Keratinocyte (primary cell): ENCODE results near the gene TRIP4. TPM values are rescaled to one million over a fixed set of nuclear protein-coding genes. Genes with fewer than 3 reads are reported as not detected.

Experiments
- DNase-seq: peaks from one replicate; pipeline ENCODE4 v3.0.0-alpha.2; 2011; ENCODE audit warnings: low read depth, missing footprints, low spot score
- FAIRE-seq: peaks from 2 replicates; lab custom pipeline; 2011; peaks lifted over from hg19 to GRCh38; lab: Jason Lieb, UNC
- H2AFZ ChIP-seq: 2 replicates; pipeline ENCODE4 v1.6.0; 2012; ENCODE audit warnings: low read length, control low read depth, inconsistent platforms; ENCODE audit not compliant: control insufficient read depth
- H3K27ac ChIP-seq: 2 replicates; pipeline ENCODE4 v1.5.1; 2011; ENCODE audit warnings: low read length; ENCODE audit not compliant: control insufficient read depth, insufficient read depth
- H3K27me3 ChIP-seq: 3 replicates; pipeline ENCODE4 v1.6.0; 2011; ENCODE audit warnings: low read length; ENCODE audit not compliant: control insufficient read depth, insufficient read depth; ENCODE audit errors: extremely low read depth
- H3K36me3 ChIP-seq, 2 experiments: 2 replicates in 1 of 2; 3 replicates in 1 of 2; pipeline ENCODE4 v1.5.1; 2011; ENCODE audit warnings: low read length in 2 of 2, mild to moderate bottlenecking in 1 of 2; ENCODE audit not compliant: control insufficient read depth in 2 of 2, insufficient read depth in 2 of 2; ENCODE audit errors: extremely low read depth in 1 of 2
- H3K4me1 ChIP-seq: 3 replicates; pipeline ENCODE4 v1.5.1; 2011; ENCODE audit warnings: low read length; ENCODE audit not compliant: control insufficient read depth, insufficient read depth; ENCODE audit errors: extremely low read depth
- H3K4me2 ChIP-seq: 3 replicates; pipeline ENCODE4 v1.6.0; 2011; ENCODE audit warnings: low read depth, low read length; ENCODE audit not compliant: control insufficient read depth, insufficient read depth; ENCODE audit errors: extremely low read depth
- H3K4me3 ChIP-seq, 3 experiments: fragments of 200-600 bp in 1 of 3; sonication (generic) in 1 of 3; 2 replicates in 2 of 3; 3 replicates in 1 of 3; pipeline ENCODE4 v1.5.1; 2011 to 2016; ENCODE audit warnings: low read length in 3 of 3, mild to moderate bottlenecking in 3 of 3, control low read depth in 2 of 3, inconsistent platforms in 1 of 3, low read depth in 1 of 3, mixed read lengths in 1 of 3, mixed run types in 1 of 3, moderate library complexity in 1 of 3; ENCODE audit not compliant: control insufficient read depth in 2 of 3, insufficient read depth in 2 of 3; ENCODE audit errors: extremely low read depth in 1 of 3
- H3K79me2 ChIP-seq: 2 replicates; pipeline ENCODE4 v1.6.0; 2012; ENCODE audit warnings: low read length; ENCODE audit not compliant: control insufficient read depth, insufficient read depth
- H3K9ac ChIP-seq: 3 replicates; pipeline ENCODE4 v1.6.0; 2011; ENCODE audit warnings: low read length; ENCODE audit not compliant: control insufficient read depth, insufficient read depth; ENCODE audit errors: extremely low read depth
- H3K9me1 ChIP-seq: 3 replicates; pipeline ENCODE4 v1.6.0; 2011; ENCODE audit warnings: low read length; ENCODE audit not compliant: control insufficient read depth, insufficient read depth; ENCODE audit errors: extremely low read depth
- H3K9me3 ChIP-seq: 2 replicates; pipeline ENCODE4 v1.5.1; 2012; ENCODE audit warnings: low read depth, low read length; ENCODE audit not compliant: control insufficient read depth
- H4K20me1 ChIP-seq: 3 replicates; pipeline ENCODE4 v1.6.0; 2011; ENCODE audit warnings: low read length; ENCODE audit not compliant: control insufficient read depth, insufficient read depth; ENCODE audit errors: extremely low read depth
- CTCF ChIP-seq, 3 experiments: IDR thresholded peaks in 1 of 3; conservative IDR thresholded peaks in 1 of 3; optimal IDR thresholded peaks in 1 of 3; 2 replicates in 2 of 3; 3 replicates in 1 of 3; pipeline versions ENCODE3 to v1.5.1; 2011; ENCODE audit warnings: low read length in 3 of 3, mild to moderate bottlenecking in 3 of 3, moderate library complexity in 2 of 3, control low read depth in 1 of 3, inconsistent platforms in 1 of 3; ENCODE audit not compliant: insufficient read depth in 2 of 3; ENCODE audit errors: extremely low read depth in 1 of 3
- EZH2 ChIP-seq: IDR thresholded peaks from one replicate; pipeline ENCODE4 v1.6.1; 2012; ENCODE audit warnings: inconsistent platforms, mild to moderate bottlenecking, low read length, moderate library complexity
- dilution Hi-C: fragments of 300-500 bp; cut with MboI; formaldehyde crosslinking; loops from one replicate; pipeline ENCODE4 v1.7.0; 2020; ENCODE audit warnings: low sequenced_read_pairs; ENCODE audit not compliant: extremely low pct_ligation_motif_present
- polyA plus RNA-seq, 5 experiments: library from polyadenylated mRNA; depleted of rRNA in 3 of 5; stranded (reverse) in 3 of 5; stranded (forward) in 1 of 5; unstranded in 1 of 5; fragments of >200 nt; gene quantifications; 1 replicate in 1 of 5; 2 replicates in 3 of 5; 3 replicates in 1 of 5; pipeline versions ENCODE4 v1.2.1 to v1.2.3, GENCODE V29; 2011 to 2012; ENCODE audit warnings: missing spikeins in 2 of 5, low read depth in 1 of 5, low replicate concordance in 1 of 5

The TRIP4 gene
- polyA plus RNA-seq, 1 donor (not counting 4 experiments of a cell fraction or from before 2014, with no cell fraction given): 31.5 TPM

- no peak overlapping the region for H2AFZ ChIP-seq
- peaks cover 12 to 21% of the 10 kb centered on the region in 2 experiments for H3K36me3 ChIP-seq
- H3K4me3 ChIP-seq: no peak overlapping the region
- H3K27me3 ChIP-seq: no peaks in the 10 kb centered on the region
- dilution Hi-C loops: no loop called here
- no peak overlapping the region for H3K4me2 ChIP-seq
- no peak overlapping the region for H3K27ac ChIP-seq
- no peak for FAIRE-seq
- TF ChIP-seq CTCF (optimal IDR thresholded peaks at IDR 0.05 in 1 of 3, IDR thresholded peaks at IDR 0.05 in 1 of 3, conservative IDR thresholded peaks at IDR 0.05 in 1 of 3; ENCODE audit: extremely low read depth in 1 of 3, insufficient read depth in 2 of 3, low read length in 3 of 3) (no peak), EZH2 (no peak)
- H3K9me1 ChIP-seq: no peaks in the 10 kb centered on the region
- no peak overlapping the region for H3K9ac ChIP-seq
- no peak for DNase-seq
- H3K9me3 ChIP-seq: no peaks in the 10 kb centered on the region
- H3K79me2 ChIP-seq: peaks cover 57% of the 10 kb centered on the region
- peaks cover 3% of the 10 kb centered on the region for H4K20me1 ChIP-seq
- peaks cover 12% of the 10 kb centered on the region for H3K4me1 ChIP-seq
These were observed 113.2 kb downstream of the TRIP4 start for GRCh38 chr15:64500695-64501395.

- Histone ChIP-seq H3K36me3 (peaks cover 12 to 21% of the 10 kb centered on the region in 2 experiments), H3K9me1 (no peaks in the 10 kb centered on the region), H3K4me1 (peaks cover 12% of the 10 kb centered on the region), H3K79me2 (peaks cover 54% of the 10 kb centered on the region), H3K9me3 (no peaks in the 10 kb centered on the region), H3K4me3 (no peak overlapping the region), H3K27me3 (no peaks in the 10 kb centered on the region), H2AFZ (no peak overlapping the region), H3K4me2 (no peak overlapping the region), H3K9ac (no peak overlapping the region), H4K20me1 (peaks cover 3% of the 10 kb centered on the region), H3K27ac (no peak overlapping the region)
- DNase-seq (no peak), FAIRE-seq (no peak)
- dilution Hi-C loops: no loop called here
- no peak for TF ChIP-seq CTCF (optimal IDR thresholded peaks at IDR 0.05 in 1 of 3, IDR thresholded peaks at IDR 0.05 in 1 of 3, conservative IDR thresholded peaks at IDR 0.05 in 1 of 3; ENCODE audit: extremely low read depth in 1 of 3, insufficient read depth in 2 of 3, low read length in 3 of 3)
- no peak for TF ChIP-seq EZH2
These were observed 113.7 kb downstream of the TRIP4 start for GRCh38 chr15:64501396-64501715.
